Activated T-helper 1 cell treated with anti-CD3 and anti-CD28 coated beads, Interleukin-2, amount 50 U/mL, for 16 hours (primary cell): ENCODE data around the gene AIF1.

ENCODE experiments used
- DNase-seq, 2 donors: peaks; one replicate each; pipeline ENCODE4 v3.0.0-alpha.2; 2020; ENCODE audit warnings: low read depth in 1 of 2, low spot score in 1 of 2

Gene AIF1

GRCh38 chr6:31641370-31641769, 26.3 kb downstream of the AIF1 start:
- no peak for DNase-seq

DNA sequence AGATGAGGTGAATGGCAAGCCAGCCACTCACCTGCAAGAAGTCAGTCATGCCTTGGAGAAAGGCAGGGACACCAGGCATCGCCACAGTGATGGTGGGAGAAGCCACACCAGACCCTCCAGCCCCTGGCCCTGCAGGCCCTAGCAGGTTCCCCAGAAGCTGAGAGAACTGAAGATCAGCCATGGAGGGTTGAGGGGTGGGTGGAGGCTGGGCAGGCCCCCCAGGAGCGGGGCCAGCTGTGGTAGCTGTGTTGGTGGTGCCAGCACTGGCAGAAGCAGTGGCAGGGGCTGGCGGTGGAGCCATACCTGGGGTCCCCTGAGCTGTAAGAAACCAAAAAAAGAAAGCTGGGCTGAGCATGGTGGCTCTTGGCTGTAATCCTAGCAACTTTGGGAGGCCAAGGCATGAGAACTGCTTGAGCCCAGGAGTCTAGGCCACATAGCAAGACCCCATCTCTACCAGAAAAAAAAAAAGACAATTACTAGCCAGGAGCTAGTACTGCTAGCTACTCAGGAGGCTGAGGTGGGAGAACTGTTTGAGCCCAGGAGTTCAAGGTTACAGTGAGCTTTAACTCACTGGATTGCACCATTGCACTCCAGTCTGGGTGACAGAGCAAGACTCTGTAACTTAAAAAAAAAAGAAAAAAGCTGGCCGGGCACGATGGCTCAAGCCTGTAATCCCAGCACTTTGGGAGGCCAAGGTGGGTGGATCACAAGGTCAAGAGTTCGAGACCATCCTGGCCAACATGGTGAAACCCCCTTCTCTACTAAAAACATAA, 27.9 kb downstream of the AIF1 start:
- no peak for DNase-seq

- DNase-seq, result no peak
Observed at GRCh38 chr6:31643818-31644454, 28.9 kb downstream of the AIF1 start.

DNA sequence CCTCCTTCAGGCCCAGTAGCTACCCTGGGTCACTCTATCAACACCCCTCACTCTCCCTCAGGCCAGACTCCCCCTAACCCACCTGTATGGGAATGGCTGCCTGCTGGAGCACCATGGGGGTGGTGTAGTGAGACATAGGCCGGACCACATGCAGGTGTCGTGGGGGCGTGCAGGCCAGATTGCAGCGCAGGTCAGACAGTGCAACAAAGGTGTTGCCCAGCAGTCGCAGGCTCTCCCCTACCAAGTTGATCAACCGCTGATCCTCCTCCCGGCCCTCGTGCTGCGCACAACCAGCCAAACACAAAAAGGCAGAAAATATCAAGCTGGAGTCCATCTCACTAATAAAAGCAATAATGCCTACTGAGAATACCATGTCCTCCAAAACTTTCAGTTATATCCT, 30.3 kb downstream of the AIF1 start:
- DNase-seq, result no peak

GRCh38 chr6:31651602-31652191, 36.7 kb downstream of the AIF1 start:
- DNase-seq, result no peak

DNA sequence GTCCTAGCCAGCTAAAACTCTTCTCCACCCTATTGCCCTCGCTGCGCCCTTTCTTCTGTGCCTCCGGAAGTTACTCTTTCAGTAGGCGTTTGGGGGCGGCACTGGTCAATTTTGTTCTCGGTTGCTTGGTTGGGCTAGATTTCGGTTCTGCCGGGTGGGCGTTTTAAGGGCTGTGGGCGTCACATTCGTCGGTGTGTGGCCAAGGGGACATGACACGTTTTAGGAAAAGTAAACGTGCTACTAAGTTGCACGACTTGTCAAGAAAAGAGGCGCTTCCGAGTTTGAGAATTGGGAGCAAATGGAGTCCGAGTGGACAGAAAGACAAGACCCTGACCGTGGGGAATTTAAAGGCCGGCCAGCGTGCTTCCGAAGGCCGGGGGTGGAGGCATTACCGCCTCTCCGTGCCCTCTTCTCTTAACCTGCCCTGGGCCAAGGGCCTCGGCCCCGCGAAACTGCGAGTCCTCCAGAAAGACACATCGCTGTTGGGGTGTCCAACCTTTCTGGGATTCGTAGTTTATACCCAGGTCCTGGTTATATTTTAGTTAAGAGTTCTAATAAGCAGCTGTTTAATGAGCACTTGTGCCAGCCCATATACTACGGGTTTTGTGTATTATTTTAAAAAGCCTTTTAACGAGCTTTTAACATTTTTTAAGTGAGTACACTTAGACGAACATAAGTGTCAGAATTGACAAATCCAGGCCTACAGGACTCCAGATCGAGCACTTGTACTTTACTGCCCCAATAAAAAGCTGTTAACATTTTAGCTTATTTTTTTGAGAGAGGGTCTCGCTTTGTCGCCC, 38.1 kb downstream of the AIF1 start:
- DNase-seq, result peak in 1 of 2 donors; percentile 73

DNA sequence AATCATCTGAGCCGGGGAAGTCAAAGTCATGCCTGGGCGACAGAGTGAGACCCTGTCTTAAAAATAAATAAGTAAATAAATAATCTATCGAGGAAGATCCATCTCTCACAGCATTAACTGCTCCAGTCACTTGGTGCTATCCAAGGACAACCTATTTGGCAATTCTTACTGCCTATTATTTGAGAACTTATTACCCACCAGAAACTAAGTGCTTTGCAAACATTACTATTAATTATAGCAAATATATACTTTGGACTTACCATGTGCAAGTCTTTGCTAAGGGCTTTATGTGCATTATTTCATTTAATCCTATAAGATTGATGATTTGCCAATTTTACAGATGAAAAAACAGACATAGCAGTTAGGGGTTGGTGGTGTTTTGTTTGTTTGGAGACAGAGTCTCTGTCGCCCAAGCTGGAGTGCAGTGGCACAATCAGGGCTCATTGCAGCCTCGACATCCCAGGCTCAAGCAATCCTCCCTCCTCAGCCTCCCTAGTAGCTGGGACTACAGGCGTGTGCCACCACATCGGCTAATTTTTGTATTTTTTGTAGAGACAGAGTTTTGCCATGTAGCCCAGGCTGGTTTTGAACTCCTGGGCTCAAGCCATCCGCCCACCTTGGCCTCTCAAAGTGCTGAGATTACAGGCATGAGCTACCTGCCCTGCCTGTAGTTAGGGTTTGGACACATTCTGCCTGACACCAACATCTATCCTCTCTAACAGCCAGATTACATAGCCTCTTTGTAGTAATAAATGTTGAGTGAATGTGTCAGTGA, 39.7 kb downstream of the AIF1 start:
- DNase-seq, result no peak

DNA sequence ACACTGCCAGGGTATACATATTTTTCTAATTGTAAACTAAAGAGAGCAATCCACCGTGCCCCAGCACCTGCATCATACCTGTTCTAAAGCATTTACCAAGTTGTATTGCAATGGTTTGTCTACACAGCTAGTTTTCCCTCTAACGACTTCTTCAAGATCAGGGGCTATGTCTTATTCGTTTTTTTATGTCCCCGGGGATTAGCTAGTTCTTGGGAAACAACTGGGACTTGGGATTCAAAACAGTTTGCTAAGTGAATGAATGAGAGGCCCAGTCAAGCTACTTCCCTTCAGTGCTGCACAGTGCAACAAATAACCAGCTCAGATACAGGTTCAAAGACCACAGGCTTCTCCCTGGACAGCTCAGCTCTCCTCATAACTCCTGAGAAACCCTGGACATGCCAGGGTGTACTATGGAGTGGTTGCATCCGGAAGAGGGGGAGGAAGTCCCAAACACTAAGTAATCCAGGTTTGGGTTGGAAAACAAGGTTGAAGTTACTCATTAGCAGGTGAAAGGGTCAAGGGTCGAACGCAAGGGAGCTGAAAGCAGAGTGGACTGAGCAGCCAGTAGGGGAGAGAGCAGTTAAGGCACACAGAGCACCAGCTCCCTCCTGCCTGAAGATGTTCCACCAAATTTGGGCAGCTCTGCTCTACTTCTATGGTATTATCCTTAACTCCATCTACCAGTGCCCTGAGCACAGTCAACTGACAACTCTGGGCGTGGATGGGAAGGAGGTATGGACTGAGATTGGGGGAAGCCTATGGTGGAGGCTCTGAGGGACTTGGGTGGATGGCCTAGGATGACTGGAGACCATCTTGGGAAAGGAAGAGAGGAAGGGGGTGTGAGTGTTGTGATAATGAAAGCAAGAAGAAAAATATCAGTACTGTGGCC, 40.6 kb downstream of the AIF1 start, which contains the start of gene APOM:
APOM (plus strand) TSS at position 546 of the 889 bp plus-strand sequence; CDS start at position 619, 73 bp downstream.
- no peak for DNase-seq

DNA sequence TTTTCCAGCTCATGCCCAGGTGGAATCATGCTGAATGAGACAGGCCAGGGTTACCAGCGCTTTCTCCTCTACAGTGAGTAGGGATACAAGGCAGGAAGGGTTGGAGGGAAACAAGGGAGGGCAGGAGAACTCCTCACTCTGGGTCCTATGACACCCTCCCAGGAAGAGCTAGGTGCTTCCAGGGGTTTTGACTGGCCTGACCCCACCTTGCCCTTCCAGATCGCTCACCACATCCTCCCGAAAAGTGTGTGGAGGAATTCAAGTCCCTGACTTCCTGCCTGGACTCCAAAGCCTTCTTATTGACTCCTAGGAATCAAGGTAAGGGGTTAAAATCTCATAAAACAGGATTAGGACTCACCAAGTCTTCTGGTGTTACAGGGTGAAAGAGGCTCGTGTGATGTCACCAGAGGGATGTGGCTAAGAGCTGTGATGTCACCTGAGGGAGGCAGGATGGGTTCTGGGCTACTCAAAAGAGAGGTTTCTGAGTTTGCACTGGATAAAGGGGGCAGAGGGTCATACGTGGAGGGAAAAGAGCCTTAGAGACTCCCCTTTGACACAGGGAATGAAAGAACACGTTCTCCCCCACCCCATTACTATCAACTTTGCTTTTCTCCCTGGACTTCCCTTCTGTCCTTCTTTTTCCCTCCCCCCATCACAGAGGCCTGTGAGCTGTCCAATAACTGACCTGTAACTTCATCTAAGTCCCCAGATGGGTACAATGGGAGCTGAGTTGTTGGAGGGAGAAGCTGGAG, 42.5 kb downstream of the AIF1 start:
- no peak for DNase-seq

GRCh38 chr6:31658158-31658688, 43.2 kb downstream of the AIF1 start:
- no peak for DNase-seq

GRCh38 chr6:31658983-31659648, 44.1 kb downstream of the AIF1 start:
- DNase-seq, result no peak

DNA sequence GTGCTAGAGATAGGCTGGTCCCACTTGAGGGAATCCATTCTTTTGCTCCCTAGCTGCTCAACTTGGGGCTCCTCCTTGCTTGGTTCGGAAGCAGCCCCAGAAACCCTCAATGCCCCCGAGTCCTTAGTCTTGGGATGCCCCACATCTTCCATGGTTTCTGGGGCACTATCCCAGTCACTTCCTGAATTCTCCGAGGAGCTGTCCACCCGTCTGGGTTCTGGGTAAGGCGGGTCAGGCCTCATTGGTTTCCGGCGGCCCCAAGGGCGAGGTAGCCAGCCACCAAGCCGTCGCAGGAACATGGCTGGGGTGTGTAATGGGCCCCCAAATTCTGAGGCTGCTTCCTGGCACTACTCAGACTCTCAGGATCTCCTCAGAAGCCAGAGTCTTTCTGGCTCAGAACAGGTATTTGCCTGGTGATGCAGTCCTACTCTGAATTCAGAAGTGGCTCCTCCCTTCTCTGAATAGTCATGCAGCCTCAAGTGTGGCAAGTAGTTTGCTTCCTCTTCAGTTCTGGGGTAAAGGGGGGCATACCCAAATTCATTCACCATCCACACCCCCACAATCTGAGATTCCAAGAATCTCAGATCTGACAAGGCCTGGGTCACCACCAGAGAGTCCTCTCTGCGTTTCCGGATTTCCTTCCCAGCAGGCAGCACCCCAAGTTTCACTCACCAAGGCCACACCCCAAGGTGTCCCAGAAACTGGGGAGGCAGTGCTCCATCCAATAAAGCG, 44.8 kb downstream of the AIF1 start:
- DNase-seq, result no peak

GRCh38 chr6:31660381-31661261, 45.6 kb downstream of the AIF1 start, which contains the start of gene C6orf47:
Gene C6orf47, minus strand, starts transcription at chr6:31660778. Its CDS starts 831 bp downstream, at chr6:31659947.
- DNase-seq, result peak; percentile 51 to 61

GRCh38 chr6:31661262-31662123, 46.5 kb downstream of the AIF1 start:
- DNase-seq, result no peak

- no peak for DNase-seq
Observed at GRCh38 chr6:31662124-31662723, 47.2 kb downstream of the AIF1 start.
